Activated naive CD8-positive, alpha-beta T cell treated with anti-CD3 and anti-CD28 coated beads, Interleukin-2, amount 50 U/mL, for 16 hours (primary cell): ENCODE results near the gene RBM47.
"Not testable (repeated sequence)": the region's sequence is repeated elsewhere in the genome, so short reads cannot be mapped to it uniquely, and the experiment has no call there.

ENCODE experiments used
- DNase-seq: peaks from one replicate; pipeline ENCODE4 v3.0.0-alpha.2; 2020; ENCODE audit warnings: low read depth, low spot score

The RBM47 gene

GRCh38 chr4:40629401-40630334 lies at the start of gene RBM47:
RBM47 (minus strand) TSS chr4:40629864; CDS start chr4:40438893, 190,971 bp downstream.
- no peak for DNase-seq

GRCh38 chr4:40678421-40678820 lies 48.8 kb upstream of the RBM47 start:
- no peak for DNase-seq

DNA sequence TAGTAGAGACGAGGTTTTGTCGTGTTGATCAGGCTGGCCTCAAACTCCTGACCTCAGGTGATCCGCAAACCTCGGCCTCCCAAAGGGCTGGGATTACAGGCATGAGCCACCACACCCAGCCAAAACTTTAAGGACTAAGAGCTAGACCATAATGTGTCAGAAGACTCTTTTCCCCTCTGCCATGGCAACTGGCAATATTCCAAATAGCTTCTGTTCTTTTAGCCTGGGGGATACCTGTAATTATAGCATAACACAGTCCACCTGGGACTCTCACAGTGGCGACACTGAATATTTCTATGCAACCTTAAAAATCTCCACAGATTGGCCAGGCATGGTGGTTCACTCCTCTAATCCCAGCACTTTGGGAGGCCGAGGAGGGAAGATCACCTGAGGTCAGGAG lies 45.5 kb upstream of the RBM47 start:
- no peak for DNase-seq

- no peak for DNase-seq
Observed at GRCh38 chr4:40672528-40673522, 43.2 kb upstream of the RBM47 start.

- no peak for DNase-seq
Observed at GRCh38 chr4:40669504-40669903, 39.8 kb upstream of the RBM47 start.

- DNase-seq, result no peak
Observed at GRCh38 chr4:40665842-40666241, 36.2 kb upstream of the RBM47 start.

DNA sequence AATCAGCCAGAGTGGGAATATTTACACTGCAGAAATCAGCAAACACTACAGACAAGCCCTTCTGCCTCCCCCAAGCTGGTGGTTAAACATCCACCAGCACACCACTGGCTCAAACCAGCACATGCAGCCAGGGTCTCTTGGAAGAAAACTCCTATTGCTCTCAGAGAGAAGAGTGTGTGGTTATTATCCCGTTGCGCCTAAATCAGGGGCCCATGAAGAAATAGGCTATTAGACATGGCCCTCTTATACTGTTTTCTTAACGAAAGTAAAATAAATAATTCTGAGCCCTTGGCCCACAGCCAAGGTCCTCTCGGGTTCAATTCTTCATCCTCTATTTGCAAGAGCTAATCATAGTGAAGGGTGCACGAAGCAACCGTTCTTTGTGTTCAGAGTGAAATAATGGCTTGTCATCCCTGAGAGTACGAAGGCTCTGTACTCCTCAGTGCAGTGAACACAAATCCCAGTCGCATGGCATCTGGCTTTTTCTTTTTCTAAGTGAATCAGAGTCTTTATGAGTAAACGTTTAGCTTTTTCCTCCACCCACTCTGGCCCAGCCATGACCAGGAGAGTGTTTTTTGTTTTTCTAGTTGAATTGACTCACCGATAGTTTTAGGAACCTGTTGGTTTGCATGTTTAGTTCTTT lies 33.4 kb upstream of the RBM47 start:
- no peak for DNase-seq

DNA sequence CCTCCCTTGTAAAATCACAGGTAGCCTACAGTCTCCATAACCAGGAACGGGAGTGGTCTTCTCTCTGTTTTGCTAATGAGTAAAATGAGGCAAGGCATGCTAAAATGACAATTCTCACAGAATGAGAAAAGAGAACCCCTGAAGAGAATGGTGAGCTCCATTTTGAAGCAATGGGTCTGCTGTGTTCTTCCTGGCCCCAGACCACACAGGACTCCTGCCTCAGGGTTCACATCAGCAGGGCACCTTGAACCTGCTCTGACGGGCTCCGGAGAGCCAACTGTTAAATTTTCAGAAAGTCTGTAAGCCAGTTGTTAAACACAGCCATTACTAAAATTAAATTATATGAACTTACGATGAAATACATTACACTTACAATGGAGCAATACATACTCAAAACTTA lies 32.1 kb upstream of the RBM47 start:
- no peak for DNase-seq

DNA sequence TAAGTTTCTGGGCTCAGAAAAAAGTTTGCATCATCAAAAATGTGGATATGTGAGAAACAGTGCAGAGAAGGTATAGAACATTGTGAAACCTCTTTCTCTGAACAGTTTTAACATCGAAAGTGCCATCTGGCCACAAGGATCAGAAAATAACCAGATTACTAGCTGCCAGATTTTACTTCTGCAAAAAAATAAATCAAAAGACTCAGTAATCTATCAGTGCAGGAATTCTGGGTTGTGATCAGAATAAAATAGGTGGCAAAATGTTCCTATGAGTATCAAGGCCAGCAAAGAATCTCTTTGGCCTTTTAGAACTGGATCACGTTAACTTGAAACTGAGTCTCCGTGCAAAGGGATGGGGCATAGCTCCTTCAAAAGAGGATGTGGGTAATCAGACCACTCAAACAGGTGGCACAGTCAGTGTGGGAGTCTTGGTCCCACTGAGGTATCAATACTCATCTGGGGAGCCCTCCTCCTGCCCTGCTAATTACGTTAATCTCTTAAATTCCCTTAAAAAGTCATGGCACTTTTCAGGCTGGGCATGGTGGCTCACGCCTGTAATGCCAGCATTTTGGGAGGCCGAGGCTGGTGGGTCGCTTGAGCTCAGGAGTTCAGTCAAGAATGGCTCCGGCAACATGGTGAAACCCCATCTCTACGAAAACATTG lies 26.7 kb upstream of the RBM47 start:
- DNase-seq, result no peak

- no peak for DNase-seq
Observed at GRCh38 chr4:40651280-40651679, 21.6 kb upstream of the RBM47 start.

DNA sequence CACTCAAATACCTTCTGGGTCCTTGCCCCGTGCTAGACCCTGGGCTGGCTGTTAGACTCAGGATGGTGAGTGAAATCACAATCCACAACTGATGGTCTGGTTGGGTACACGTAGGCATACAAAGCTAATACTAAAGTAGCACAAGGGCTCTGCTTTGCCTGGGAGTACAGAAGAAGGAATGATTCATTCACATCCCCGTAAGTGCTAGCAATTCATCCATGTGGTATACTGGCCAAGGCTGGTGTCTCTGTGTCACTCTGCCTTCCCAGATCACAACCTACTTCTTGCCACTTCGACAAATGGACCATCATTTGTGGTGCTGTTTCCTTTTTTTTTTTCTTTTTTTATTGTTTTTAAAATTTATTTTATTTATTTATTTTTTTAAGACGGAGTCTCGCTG lies 19.7 kb upstream of the RBM47 start:
- DNase-seq, result no peak

GRCh38 chr4:40648742-40649281 lies 19.1 kb upstream of the RBM47 start:
- DNase-seq, result no peak

- DNase-seq, result no peak
Observed at GRCh38 chr4:40648131-40648530, 18.5 kb upstream of the RBM47 start.

DNA sequence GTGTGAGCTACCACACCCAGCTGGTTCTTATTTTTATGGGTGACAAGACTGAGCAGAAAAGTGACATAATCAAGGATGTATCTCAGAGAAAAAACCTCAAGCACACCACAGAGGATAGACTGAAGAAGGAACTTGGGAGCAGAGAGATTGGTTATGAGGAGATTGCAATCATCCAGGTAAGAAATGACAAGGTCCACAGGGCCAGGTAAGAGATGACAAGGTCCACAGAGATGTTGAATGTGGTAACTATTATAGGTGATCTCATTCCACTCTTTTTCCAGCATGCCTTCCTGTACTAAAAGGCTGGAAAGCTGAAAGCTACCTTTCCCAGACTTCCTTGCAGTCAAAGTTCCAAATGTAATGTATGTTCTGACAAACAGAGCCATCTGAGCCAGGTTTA lies 15.9 kb upstream of the RBM47 start:
- DNase-seq, result no peak

GRCh38 chr4:40632080-40632479 lies 2.4 kb upstream of the RBM47 start:
- no peak for DNase-seq

GRCh38 chr4:40630335-40631021 lies 814 bp upstream of the RBM47 start:
- no peak for DNase-seq

GRCh38 chr4:40628888-40629287 lies 776 bp downstream of the RBM47 start:
- no peak for DNase-seq

DNA sequence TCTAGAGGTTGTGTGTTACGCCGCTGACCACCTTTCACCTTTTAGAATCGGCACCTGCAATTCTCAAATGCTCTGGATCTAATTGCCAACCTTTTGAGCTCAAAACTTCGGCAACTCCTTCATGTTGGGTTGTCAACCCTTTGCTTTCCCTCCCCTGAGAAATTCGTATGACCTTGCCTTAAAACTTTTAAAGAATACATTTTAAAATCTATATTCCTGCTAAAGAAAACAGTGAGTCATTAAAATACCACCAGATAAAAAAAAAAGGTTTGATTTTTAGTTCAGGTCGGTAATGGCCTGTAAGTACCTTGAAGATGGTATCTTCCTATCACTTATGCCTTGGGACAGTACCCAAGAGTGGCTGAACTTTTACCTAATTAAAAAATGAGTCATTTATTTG lies 1.3 kb downstream of the RBM47 start:
- not testable (repeated sequence) for DNase-seq

DNA sequence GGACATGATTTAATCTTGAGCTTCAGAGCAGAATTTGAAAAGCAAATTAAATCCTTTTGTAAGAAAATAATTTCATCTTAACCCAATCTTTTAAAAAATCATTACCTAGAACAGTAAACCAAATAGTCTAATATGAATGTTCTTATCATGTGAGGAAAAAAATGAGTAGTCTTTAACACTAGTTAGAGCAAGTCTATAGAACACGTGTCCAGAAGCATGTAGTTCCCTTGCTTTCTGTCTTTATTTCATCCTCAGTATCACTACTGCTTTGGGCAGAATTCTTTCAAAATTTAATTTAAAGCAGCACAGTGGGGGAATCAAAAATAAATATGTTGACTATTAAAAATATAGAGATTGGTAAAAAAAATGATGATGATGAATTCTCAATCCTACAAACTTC lies 2.1 kb downstream of the RBM47 start:
- no peak for DNase-seq
